Measurements from ENCODE around the gene ASB13.
A peak's percentile ranks its signal among the peaks of the same experiment; 100 is the strongest.

The ASB13 gene

DNA sequence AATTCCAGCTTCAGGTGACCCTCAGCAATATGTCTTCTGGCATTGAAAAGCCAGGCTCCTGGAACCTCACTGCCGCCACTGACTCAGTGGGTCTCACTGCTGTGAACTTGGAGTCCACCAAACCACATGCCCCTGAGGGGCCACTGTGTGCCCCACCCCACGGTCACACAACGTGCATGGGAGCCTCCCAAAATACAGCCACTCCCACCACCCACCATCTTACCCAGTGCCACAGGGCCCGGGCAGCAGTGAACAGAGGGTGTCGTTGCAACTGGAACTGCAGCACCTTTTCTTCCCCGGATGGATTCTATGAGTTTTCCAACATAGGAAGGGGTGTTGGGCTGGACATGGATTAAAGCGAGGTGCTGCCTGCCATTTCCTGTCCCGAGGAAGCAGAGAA, 60.1 kb downstream of the ASB13 start:
- Histone ChIP-seq H3K36me3 (replicated peaks in 1 of 2; ENCODE audit: control insufficient read depth in 2 of 2, insufficient read depth in 2 of 2, low read length in 2 of 2) (no peaks in the 10 kb centered on the region), H3K4me3 (ENCODE audit: low read length in 2 of 2) (no peak overlapping the region), H2AK5ac (ENCODE audit: low read depth, low read length) (peak overlapping the region; percentile 72), H3K79me1 (ENCODE audit: low read depth, low read length) (no peaks in the 10 kb centered on the region), H3K27ac (replicated peaks; ENCODE audit: low read length) (no peak overlapping the region), H3K4me1 (ENCODE audit: control insufficient read depth in 2 of 2, insufficient read depth in 1 of 2, low read depth in 1 of 2, low read length in 2 of 2) (peaks cover 6% of the 10 kb centered on the region in 2 donors), H3K9me3 (replicated peaks in 1 of 2; ENCODE audit: control insufficient read depth in 2 of 2, insufficient read depth in 1 of 2, low read depth in 1 of 2, low read length in 2 of 2) (peaks cover 3 to 6% of the 10 kb centered on the region in 2 donors), H3K23ac (ENCODE audit: low read depth, low read length, poor library complexity) (no peak overlapping the region), H2AFZ (ENCODE audit: low read length) (no peak overlapping the region), H3K27me3 (ENCODE audit: control insufficient read depth in 3 of 3, insufficient read depth in 3 of 3, low read depth in 1 of 3, low read length in 3 of 3) (no peaks in the 10 kb centered on the region), H3K14ac (ENCODE audit: low read length) (no peak overlapping the region), H2BK5ac (ENCODE audit: low read length) (no peak overlapping the region), H3K4ac (ENCODE audit: low read length) (no peak overlapping the region), H3K4me2 (ENCODE audit: insufficient read depth, low read length, poor library complexity, severe bottlenecking) (no peak overlapping the region), H3K9ac (ENCODE audit: low read depth, low read length, poor library complexity) (no peak overlapping the region), H4K8ac (ENCODE audit: low read depth, low read length) (no peak overlapping the region), H4K91ac (ENCODE audit: low read depth, low read length, poor library complexity) (no peak overlapping the region), H2BK120ac (ENCODE audit: low read depth, low read length) (peak overlapping the region; percentile 58), H2BK15ac (ENCODE audit: low read length) (peak overlapping the region; percentile 40), H3K18ac (ENCODE audit: low read length) (peak overlapping the region; percentile 34), H2BK12ac (ENCODE audit: low read length) (no peak overlapping the region)
- no CpG with 5 or more reads among the region's 8 CpGs for WGBS, 2 donors (ENCODE audit: extremely low coverage in 2 of 2, insufficient read length in 2 of 2, insufficient replicate concordance in 1 of 2)
- no peak for DNase-seq (ENCODE audit: low spot score)

DNA sequence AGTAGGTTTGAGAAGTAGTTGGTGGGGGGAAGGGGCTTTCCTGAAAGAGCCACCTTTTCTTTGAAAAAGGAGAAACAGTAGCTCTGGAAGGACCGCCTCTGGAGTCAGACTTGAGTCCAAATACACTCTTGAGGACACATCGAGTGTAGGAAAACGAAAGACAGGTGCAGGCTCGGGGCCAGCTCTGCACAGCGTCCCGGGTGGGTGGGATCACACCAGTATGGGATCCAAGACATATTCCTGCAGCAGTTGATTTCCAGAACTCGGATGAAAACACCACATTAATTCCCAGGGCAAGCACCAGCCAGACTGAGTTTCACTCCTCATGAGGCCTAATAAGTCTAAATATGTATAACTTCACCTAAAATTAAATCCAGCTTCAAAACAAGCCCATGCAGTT, 61.4 kb downstream of the ASB13 start:
- DNase-seq (ENCODE audit: low spot score), result no peak
- no peak overlapping the region for H4K91ac ChIP-seq (ENCODE audit: low read depth, low read length, poor library complexity)

DNA sequence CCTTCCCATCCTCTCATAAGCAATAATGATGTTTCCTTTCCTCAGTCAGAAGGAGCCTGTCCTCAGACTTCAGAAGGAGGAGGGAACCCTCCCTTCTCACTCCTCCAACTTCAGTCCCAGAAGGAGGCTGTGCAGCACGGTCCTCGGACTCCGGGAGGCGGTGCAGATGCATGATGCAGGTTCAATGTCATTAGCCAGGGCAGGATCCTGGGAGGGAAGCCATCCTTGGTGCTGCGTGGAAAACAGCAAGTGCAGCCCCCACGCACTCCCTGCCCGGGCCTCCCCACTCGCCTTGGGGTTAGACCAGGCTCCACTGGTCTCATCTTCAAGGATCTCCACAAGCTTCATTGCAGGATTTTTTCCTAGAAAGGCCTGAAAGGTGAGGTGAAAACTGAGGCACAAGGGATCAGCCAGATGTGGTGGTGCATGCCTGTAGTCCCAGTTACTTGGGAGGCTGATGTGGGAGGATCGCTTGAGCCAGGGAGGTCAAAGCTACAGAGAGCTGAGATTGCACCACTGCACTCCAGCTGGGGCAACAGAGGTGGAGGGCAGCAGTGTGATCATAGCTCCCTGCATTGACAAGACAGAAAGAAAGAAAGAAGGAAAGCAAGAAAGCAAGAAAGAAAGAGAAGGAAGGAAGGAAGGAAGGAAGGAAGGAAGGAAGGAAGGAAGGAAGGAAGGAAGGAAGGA, 62.0 kb downstream of the ASB13 start:
- Histone ChIP-seq H4K8ac (ENCODE audit: low read depth, low read length) (no peak overlapping the region), H3K18ac (ENCODE audit: low read length) (peak overlapping the region; percentile 55), H3K79me1 (ENCODE audit: low read depth, low read length) (no peaks in the 10 kb centered on the region), H3K14ac (ENCODE audit: low read length) (no peak overlapping the region), H2BK120ac (ENCODE audit: low read depth, low read length) (no peak overlapping the region), H3K9me3 (replicated peaks in 1 of 2; ENCODE audit: control insufficient read depth in 2 of 2, insufficient read depth in 1 of 2, low read depth in 1 of 2, low read length in 2 of 2) (peaks cover 3 to 6% of the 10 kb centered on the region in 2 donors), H3K4me3 (ENCODE audit: low read length in 2 of 2) (no peak overlapping the region), H3K27ac (replicated peaks; ENCODE audit: low read length) (no peak overlapping the region), H2BK15ac (ENCODE audit: low read length) (peak overlapping the region; percentile 30), H4K91ac (ENCODE audit: low read depth, low read length, poor library complexity) (peak overlapping the region; percentile 13), H3K4me2 (ENCODE audit: insufficient read depth, low read length, poor library complexity, severe bottlenecking) (no peak overlapping the region), H2AK5ac (ENCODE audit: low read depth, low read length) (peak overlapping the region; percentile 54), H2BK5ac (ENCODE audit: low read length) (no peak overlapping the region), H3K27me3 (ENCODE audit: control insufficient read depth in 3 of 3, insufficient read depth in 3 of 3, low read depth in 1 of 3, low read length in 3 of 3) (no peaks in the 10 kb centered on the region), H2BK12ac (ENCODE audit: low read length) (no peak overlapping the region), H3K9ac (ENCODE audit: low read depth, low read length, poor library complexity) (no peak overlapping the region), H3K23ac (ENCODE audit: low read depth, low read length, poor library complexity) (no peak overlapping the region), H3K4me1 (ENCODE audit: control insufficient read depth in 2 of 2, insufficient read depth in 1 of 2, low read depth in 1 of 2, low read length in 2 of 2) (peaks cover 6 to 14% of the 10 kb centered on the region in 2 donors), H3K4ac (ENCODE audit: low read length) (no peak overlapping the region), H3K36me3 (replicated peaks in 1 of 2; ENCODE audit: control insufficient read depth in 2 of 2, insufficient read depth in 2 of 2, low read length in 2 of 2) (no peaks in the 10 kb centered on the region), H2AFZ (ENCODE audit: low read length) (no peak overlapping the region)
- no peak for DNase-seq (ENCODE audit: low spot score)
- no CpG with 5 or more reads among the region's 9 CpGs for WGBS, 2 donors (ENCODE audit: extremely low coverage in 2 of 2, insufficient read length in 2 of 2, insufficient replicate concordance in 1 of 2)

More for the DNA sequence above, 61.4 kb downstream of the ASB13 start:
- Histone ChIP-seq H2AFZ (ENCODE audit: low read length) (no peak overlapping the region), H3K18ac (ENCODE audit: low read length) (no peak overlapping the region), H3K4me1 (ENCODE audit: control insufficient read depth in 2 of 2, insufficient read depth in 1 of 2, low read depth in 1 of 2, low read length in 2 of 2) (peaks cover 6 to 9% of the 10 kb centered on the region in 2 donors), H2BK120ac (ENCODE audit: low read depth, low read length) (no peak overlapping the region), H3K27ac (replicated peaks; ENCODE audit: low read length) (no peak overlapping the region), H2BK15ac (ENCODE audit: low read length) (no peak overlapping the region), H3K4me3 (ENCODE audit: low read length in 2 of 2) (no peak overlapping the region), H3K9me3 (replicated peaks in 1 of 2; ENCODE audit: control insufficient read depth in 2 of 2, insufficient read depth in 1 of 2, low read depth in 1 of 2, low read length in 2 of 2) (peaks cover 3 to 6% of the 10 kb centered on the region in 2 donors), H3K79me1 (ENCODE audit: low read depth, low read length) (no peaks in the 10 kb centered on the region), H3K14ac (ENCODE audit: low read length) (no peak overlapping the region), H4K8ac (ENCODE audit: low read depth, low read length) (no peak overlapping the region), H3K27me3 (ENCODE audit: control insufficient read depth in 3 of 3, insufficient read depth in 3 of 3, low read depth in 1 of 3, low read length in 3 of 3) (no peaks in the 10 kb centered on the region), H3K36me3 (replicated peaks in 1 of 2; ENCODE audit: control insufficient read depth in 2 of 2, insufficient read depth in 2 of 2, low read length in 2 of 2) (no peaks in the 10 kb centered on the region), H2BK12ac (ENCODE audit: low read length) (peak overlapping the region; percentile 59), H2BK5ac (ENCODE audit: low read length) (no peak overlapping the region), H3K4me2 (ENCODE audit: insufficient read depth, low read length, poor library complexity, severe bottlenecking) (no peak overlapping the region), H3K4ac (ENCODE audit: low read length) (no peak overlapping the region), H3K23ac (ENCODE audit: low read depth, low read length, poor library complexity) (no peak overlapping the region), H3K9ac (ENCODE audit: low read depth, low read length, poor library complexity) (no peak overlapping the region), H2AK5ac (ENCODE audit: low read depth, low read length) (no peak overlapping the region)
- WGBS, 2 donors (ENCODE audit: extremely low coverage in 2 of 2, insufficient read length in 2 of 2, insufficient replicate concordance in 1 of 2), result no CpG with 5 or more reads among the region's 7 CpGs

DNA sequence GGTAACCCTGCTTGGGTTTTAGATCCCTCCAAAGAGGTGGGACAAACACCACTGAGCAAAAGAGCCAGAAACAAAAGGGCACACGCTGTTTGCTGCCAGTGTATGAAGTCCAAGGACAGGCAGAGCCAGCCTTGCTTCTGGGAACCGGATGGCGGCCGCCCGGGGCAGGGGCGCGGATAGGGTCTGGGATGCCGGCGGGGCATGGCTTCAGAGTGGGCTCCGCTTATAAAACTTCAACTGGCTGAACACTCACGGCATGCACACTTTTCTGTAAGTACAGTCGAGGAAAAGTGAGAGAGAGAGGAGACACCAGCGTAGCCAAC, 62.6 kb downstream of the ASB13 start:
- H3K27ac ChIP-seq (replicated peaks; ENCODE audit: low read length), result no peak overlapping the region
- WGBS, 2 donors (ENCODE audit: extremely low coverage in 2 of 2, insufficient read length in 2 of 2, insufficient replicate concordance in 1 of 2), result no CpG with 5 or more reads among the region's 13 CpGs
- no peak for DNase-seq (ENCODE audit: low spot score)
- peak overlapping the region; percentile 13 for H4K91ac ChIP-seq (ENCODE audit: low read depth, low read length, poor library complexity)
- no peak overlapping the region for H3K4ac ChIP-seq (ENCODE audit: low read length)
- peak overlapping the region; percentile 47 for H2BK120ac ChIP-seq (ENCODE audit: low read depth, low read length)
- peak overlapping the region; percentile 25 for H3K14ac ChIP-seq (ENCODE audit: low read length)
- no peak overlapping the region for H3K4me3 ChIP-seq (ENCODE audit: low read length in 2 of 2)
- no peak overlapping the region for H2BK5ac ChIP-seq (ENCODE audit: low read length)
- no peak overlapping the region for H3K4me2 ChIP-seq (ENCODE audit: insufficient read depth, low read length, poor library complexity, severe bottlenecking)
- no peak overlapping the region for H2BK12ac ChIP-seq (ENCODE audit: low read length)
- no peak overlapping the region for H3K9ac ChIP-seq (ENCODE audit: low read depth, low read length, poor library complexity)
- no peaks in the 10 kb centered on the region for H3K36me3 ChIP-seq (replicated peaks in 1 of 2; ENCODE audit: control insufficient read depth in 2 of 2, insufficient read depth in 2 of 2, low read length in 2 of 2)
- H4K8ac ChIP-seq (ENCODE audit: low read depth, low read length), result no peak overlapping the region
- H2BK15ac ChIP-seq (ENCODE audit: low read length), result no peak overlapping the region
- H3K4me1 ChIP-seq (ENCODE audit: control insufficient read depth in 2 of 2, insufficient read depth in 1 of 2, low read depth in 1 of 2, low read length in 2 of 2), result peaks cover 6 to 14% of the 10 kb centered on the region in 2 donors
- no peaks in the 10 kb centered on the region for H3K27me3 ChIP-seq (ENCODE audit: control insufficient read depth in 3 of 3, insufficient read depth in 3 of 3, low read depth in 1 of 3, low read length in 3 of 3)
- H3K9me3 ChIP-seq (replicated peaks in 1 of 2; ENCODE audit: control insufficient read depth in 2 of 2, insufficient read depth in 1 of 2, low read depth in 1 of 2, low read length in 2 of 2), result peaks cover 3 to 6% of the 10 kb centered on the region in 2 donors
- H2AK5ac ChIP-seq (ENCODE audit: low read depth, low read length), result peak overlapping the region; percentile 54
- no peak overlapping the region for H2AFZ ChIP-seq (ENCODE audit: low read length)
- H3K18ac ChIP-seq (ENCODE audit: low read length), result no peak overlapping the region
- H3K79me1 ChIP-seq (ENCODE audit: low read depth, low read length), result no peaks in the 10 kb centered on the region
- no peak overlapping the region for H3K23ac ChIP-seq (ENCODE audit: low read depth, low read length, poor library complexity)
